Measurements from ENCODE around the gene GBF1. TPM values are rescaled to one million over a fixed set of nuclear protein-coding genes. Genes with fewer than 3 reads are reported as not detected.

Gene GBF1
- total RNA-seq, 2 experiments from 2014 or later = 28.8 to 30.9 TPM

GRCh38 chr10:102309236-102309635 is 63.9 kb downstream of the GBF1 start:
- Mint-ChIP-seq H3K9me3 (no peaks in the 10 kb centered on the region), H3K4me3 (no peak overlapping the region), H3K27ac (no peak overlapping the region), H3K36me3 (ENCODE audit: low read depth) (peaks cover 23% of the 10 kb centered on the region), H3K4me1 (ENCODE audit: low read depth) (peaks cover 32% of the 10 kb centered on the region), H3K27me3 (no peaks in the 10 kb centered on the region)
- no peak for DNase-seq
- no peak overlapping the region for H3K4me3 ChIP-seq (ENCODE audit: low read length)
- CTCF ChIA-PET = interaction anchor here (0.9 to 1.2 kb wide), 2 partner anchors 14 to 77 kb away, joined by 3 to 4 read pairs; no protein-coding TSS in a partner anchor
- ATAC-seq (ENCODE audit: poor library complexity) = no peak
- peaks cover 0 to 4% of the 10 kb centered on the region in 2 experiments for H3K9me3 ChIP-seq (ENCODE audit: control insufficient read depth in 1 of 2, insufficient read depth in 1 of 2, low read length in 2 of 2)
- H3K36me3 ChIP-seq (ENCODE audit: insufficient read depth, low read length) = no peaks in the 10 kb centered on the region
- TF ChIP-seq CTCF (IDR thresholded peaks at IDR 0.05) = no peak
- peaks cover 5% of the 10 kb centered on the region for H3K4me1 ChIP-seq (ENCODE audit: insufficient read depth, low read length)
- H3K27ac ChIP-seq (ENCODE audit: low read depth in 1 of 2, low read length in 2 of 2) = no peak overlapping the region
- H3K27me3 ChIP-seq (ENCODE audit: control insufficient read depth in 1 of 2, insufficient read depth in 2 of 2, low read length in 2 of 2) = no peaks in the 10 kb centered on the region
- POLR2A ChIA-PET = interaction anchor here (0.6 kb wide), 1 partner anchor 14 kb away, joined by 3 read pairs; no protein-coding TSS in a partner anchor
- intact Hi-C loops (cut with DNase I, micrococcal nuclease) = no loop called here

- peaks cover 28% of the 10 kb centered on the region for H3K36me3 Mint-ChIP-seq (ENCODE audit: low read depth)
- DNase-seq (no peak), ATAC-seq (ENCODE audit: poor library complexity) (no peak)
- no peak overlapping the region for H3K4me3 Mint-ChIP-seq
- H3K4me1 Mint-ChIP-seq (ENCODE audit: low read depth) = peaks cover 32% of the 10 kb centered on the region
- no peaks in the 10 kb centered on the region for H3K9me3 Mint-ChIP-seq
- Histone ChIP-seq H3K9me3 (ENCODE audit: control insufficient read depth in 1 of 2, insufficient read depth in 1 of 2, low read length in 2 of 2) (peaks cover 0 to 4% of the 10 kb centered on the region in 2 experiments), H3K27me3 (ENCODE audit: control insufficient read depth in 1 of 2, insufficient read depth in 2 of 2, low read length in 2 of 2) (no peaks in the 10 kb centered on the region), H3K27ac (ENCODE audit: low read depth in 1 of 2, low read length in 2 of 2) (no peak overlapping the region), H3K4me3 (ENCODE audit: low read length) (no peak overlapping the region), H3K36me3 (ENCODE audit: insufficient read depth, low read length) (no peaks in the 10 kb centered on the region), H3K4me1 (ENCODE audit: insufficient read depth, low read length) (peaks cover 5% of the 10 kb centered on the region)
- H3K27me3 Mint-ChIP-seq = no peaks in the 10 kb centered on the region
- intact Hi-C loops (cut with DNase I, micrococcal nuclease) = no loop called here
- POLR2A ChIA-PET = no interaction called here
- CTCF ChIA-PET = interaction anchor here (0.9 to 1.2 kb wide), 2 partner anchors 13 to 78 kb away, joined by 3 to 4 read pairs; no protein-coding TSS in a partner anchor
- H3K27ac Mint-ChIP-seq = no peak overlapping the region
- TF ChIP-seq CTCF (IDR thresholded peaks at IDR 0.05) = no peak
These were observed 64.6 kb downstream of the GBF1 start for GRCh38 chr10:102309916-102310315.

GRCh38 chr10:102310361-102311024 is 65.2 kb downstream of the GBF1 start:
- no peak overlapping the region for H3K4me3 ChIP-seq (ENCODE audit: low read length)
- intact Hi-C loops (cut with DNase I, micrococcal nuclease) = no loop called here
- H3K9me3 Mint-ChIP-seq = no peaks in the 10 kb centered on the region
- CTCF ChIA-PET = no interaction called here
- no peak overlapping the region for H3K27ac Mint-ChIP-seq
- POLR2A ChIA-PET = no interaction called here
- H3K27me3 Mint-ChIP-seq = no peaks in the 10 kb centered on the region
- peaks cover 28% of the 10 kb centered on the region for H3K36me3 Mint-ChIP-seq (ENCODE audit: low read depth)
- TF ChIP-seq CTCF (IDR thresholded peaks at IDR 0.05) = no peak
- no peaks in the 10 kb centered on the region for H3K36me3 ChIP-seq (ENCODE audit: insufficient read depth, low read length)
- peaks cover 0 to 4% of the 10 kb centered on the region in 2 experiments for H3K9me3 ChIP-seq (ENCODE audit: control insufficient read depth in 1 of 2, insufficient read depth in 1 of 2, low read length in 2 of 2)
- H3K27ac ChIP-seq (ENCODE audit: low read depth in 1 of 2, low read length in 2 of 2) = no peak overlapping the region
- H3K27me3 ChIP-seq (ENCODE audit: control insufficient read depth in 1 of 2, insufficient read depth in 2 of 2, low read length in 2 of 2) = no peaks in the 10 kb centered on the region
- no peak overlapping the region for H3K4me3 Mint-ChIP-seq
- peaks cover 5% of the 10 kb centered on the region for H3K4me1 ChIP-seq (ENCODE audit: insufficient read depth, low read length)
- peaks cover 32% of the 10 kb centered on the region for H3K4me1 Mint-ChIP-seq (ENCODE audit: low read depth)
- no peak for ATAC-seq (ENCODE audit: poor library complexity)
- no peak for DNase-seq
